Measurements from ENCODE around the gene TBC1D9.

DNA sequence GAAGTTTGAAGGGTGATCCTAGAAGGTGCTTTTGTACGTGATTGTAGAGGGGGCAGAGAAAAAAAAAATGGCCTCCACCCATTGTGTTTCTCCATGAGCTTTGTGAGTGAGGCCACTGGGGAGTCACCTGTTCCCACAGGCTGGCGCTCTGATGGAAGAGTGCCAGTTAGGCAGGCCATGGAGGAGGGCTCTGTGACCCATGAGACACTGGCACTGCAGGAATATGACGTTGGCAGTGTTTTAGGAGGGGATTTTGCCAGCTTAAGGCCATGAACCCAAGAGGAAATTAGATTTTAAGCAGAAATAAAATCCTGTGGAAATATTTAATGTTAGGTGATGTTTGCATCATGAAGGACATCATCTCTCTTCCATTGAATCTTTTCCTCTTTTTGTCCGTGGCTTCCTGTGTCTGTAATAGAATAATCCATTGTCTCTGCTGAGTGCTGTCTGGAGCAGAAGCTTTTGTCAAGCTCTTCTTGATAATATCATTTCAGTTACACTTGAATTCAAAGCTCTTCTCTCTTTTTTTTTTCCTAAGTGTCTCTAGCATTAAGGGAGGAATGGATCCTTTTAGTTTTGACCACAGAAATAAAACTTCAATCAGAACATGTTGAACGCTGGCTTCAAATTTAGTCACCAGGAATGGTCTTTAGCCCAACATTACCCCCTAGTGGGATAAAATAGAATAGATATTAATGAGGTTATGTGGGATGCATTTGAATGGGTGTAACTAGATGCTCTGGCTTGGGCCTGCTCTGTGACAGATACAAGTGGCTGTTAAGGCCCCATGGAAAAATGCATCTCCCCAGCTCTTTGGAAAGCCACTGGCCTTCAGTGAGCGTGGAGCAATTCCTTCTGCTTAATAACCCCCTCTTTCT is 146.4 kb downstream of the TBC1D9 start:
- TF ChIP-seq CTCF (IDR thresholded peaks at IDR 0.05) (peak; percentile 59), SIN3A (IDR thresholded peaks at IDR 0.05; ENCODE audit: borderline replicate concordance, insufficient read depth, low read depth, low read length) (no peak)
